IMR-90 (cell line): Measurements from ENCODE around the gene HOXB2. TPM values are rescaled to one million over a fixed set of nuclear protein-coding genes. Genes with fewer than 3 reads are reported as not detected.

Source experiments
- ATAC-seq: fragments of 200-7000 bp; cut with Tn5 transposase; 2 replicates; pipeline ENCODE4 v1.9.1; 2020; ENCODE audit warnings: low read depth, mild to moderate bottlenecking, moderate library complexity
- BruUV-seq: library from RNA; stranded (reverse); fragments of 400-500 nt; replicated peaks from 2 replicates; lab custom pipeline; 2021; lab: Mats Ljungman, UMichigan
- CTCF ChIA-PET: fragments of 300-600 bp; formaldehyde crosslinking; extraction: SDS; loops from one replicate; lab custom pipeline; 2021; ENCODE audit warnings: antibody characterized with exemption; lab: Yijun Ruan, JAX
- POLR2A ChIA-PET: fragments of 300-600 bp; sonication (Branson Sonifier 250); formaldehyde crosslinking; loops from one replicate; lab custom pipeline; 2022; ENCODE audit warnings: antibody characterized with exemption; ENCODE audit not compliant: unreplicated experiment; lab: Charles Lee
- DNase-seq: peaks from one replicate; pipeline ENCODE4 v3.0.0; 2013
- H2AFZ ChIP-seq: replicated peaks from 2 replicates; pipeline ENCODE3; 2013; ENCODE audit warnings: low read length, mild to moderate bottlenecking; ENCODE audit not compliant: poor library complexity
- H2AK5ac ChIP-seq: 2 replicates; pipeline ENCODE4 v1.6.1; 2013; ENCODE audit warnings: low read depth, low read length, inconsistent platforms
- H2AK9ac ChIP-seq: replicated peaks from 2 replicates; pipeline ENCODE3; 2013; ENCODE audit warnings: mild to moderate bottlenecking, low read depth, low read length, moderate library complexity; ENCODE audit not compliant: poor library complexity
- H2BK120ac ChIP-seq: 2 replicates; pipeline ENCODE4 v1.6.1; 2013; ENCODE audit warnings: low read depth, low read length, inconsistent platforms
- H2BK15ac ChIP-seq: 3 replicates; pipeline ENCODE4 v1.6.1; 2013; ENCODE audit warnings: low read depth, low read length, inconsistent platforms
- H2BK20ac ChIP-seq: 2 replicates; pipeline ENCODE4 v1.6.1; 2013; ENCODE audit warnings: low read depth, mild to moderate bottlenecking, inconsistent platforms, low read length, moderate library complexity
- H2BK5ac ChIP-seq: 2 replicates; pipeline ENCODE4 v1.6.1; 2013; ENCODE audit warnings: mild to moderate bottlenecking, low read depth, low read length, inconsistent platforms; ENCODE audit not compliant: poor library complexity, severe bottlenecking
- H3K14ac ChIP-seq: replicated peaks from 2 replicates; pipeline ENCODE4 v1.6.1; 2013; ENCODE audit warnings: low read depth, low read length, inconsistent platforms
- H3K18ac ChIP-seq: 2 replicates; pipeline ENCODE4 v1.6.1; 2013; ENCODE audit warnings: low read depth, low read length, control low read depth
- H3K23ac ChIP-seq: 2 replicates; pipeline ENCODE4 v1.6.1; 2013; ENCODE audit warnings: low read depth, low read length, inconsistent platforms
- H3K27ac ChIP-seq: 2 replicates; pipeline ENCODE4 v1.5.1; 2013; ENCODE audit warnings: mild to moderate bottlenecking, control low read depth, low read length; ENCODE audit not compliant: insufficient read depth
- H3K27me3 ChIP-seq: 2 replicates; pipeline ENCODE4 v1.6.1; 2013; ENCODE audit warnings: low read length; ENCODE audit not compliant: control insufficient read depth, insufficient read depth
- H3K36me3 ChIP-seq: 2 replicates; pipeline ENCODE4 v1.6.1; 2013; ENCODE audit warnings: low read length, mixed read lengths; ENCODE audit not compliant: control insufficient read depth, insufficient read depth
- H3K4ac ChIP-seq: 2 replicates; pipeline ENCODE4 v1.6.1; 2013; ENCODE audit warnings: low read depth, low read length, inconsistent platforms
- H3K4me1 ChIP-seq: 2 replicates; pipeline ENCODE4 v1.6.1; 2013; ENCODE audit warnings: low read length, mixed read lengths; ENCODE audit not compliant: control insufficient read depth, insufficient read depth
- H3K4me2 ChIP-seq: 2 replicates; pipeline ENCODE4 v1.6.1; 2013; ENCODE audit warnings: low read depth, mild to moderate bottlenecking, control low read depth, low read length, moderate library complexity
- H3K4me3 ChIP-seq: 2 replicates; pipeline ENCODE4 v1.5.1; 2013; ENCODE audit warnings: low read depth, mild to moderate bottlenecking, control low read depth, low read length, moderate library complexity; ENCODE audit not compliant: insufficient read depth
- H3K56ac ChIP-seq: 2 replicates; pipeline ENCODE4 v1.6.1; 2013; ENCODE audit warnings: low read length, inconsistent platforms; ENCODE audit not compliant: insufficient read depth; ENCODE audit errors: extremely low read depth
- H3K79me1 ChIP-seq, 2 experiments: 2 replicates each; pipeline ENCODE4 v1.6.1; 2013; ENCODE audit warnings: low read length in 2 of 2, inconsistent platforms in 1 of 2, low read depth in 1 of 2
- H3K9ac ChIP-seq: 2 replicates; pipeline ENCODE4 v1.6.1; 2013; ENCODE audit warnings: low read depth, low read length, control low read depth
- H3K9me1 ChIP-seq: 2 replicates; pipeline ENCODE4 v1.6.1; 2013; ENCODE audit warnings: low read length, inconsistent platforms; ENCODE audit not compliant: insufficient read depth
- H3K9me3 ChIP-seq: 2 replicates; pipeline ENCODE4 v1.6.1; 2013; ENCODE audit warnings: low read length; ENCODE audit not compliant: control insufficient read depth, insufficient read depth
- H4K20me1 ChIP-seq: 2 replicates; pipeline ENCODE4 v1.6.1; 2013; ENCODE audit warnings: low read length, inconsistent platforms; ENCODE audit not compliant: insufficient read depth
- H4K5ac ChIP-seq: 2 replicates; pipeline ENCODE4 v1.6.1; 2013; ENCODE audit warnings: mild to moderate bottlenecking, low read depth, low read length, control low read depth
- H4K8ac ChIP-seq, 2 experiments: 2 replicates each; pipeline ENCODE4 v1.6.1; 2013; ENCODE audit warnings: low read depth in 2 of 2, low read length in 2 of 2, control low read depth in 1 of 2, inconsistent platforms in 1 of 2
- H4K91ac ChIP-seq: 2 replicates; pipeline ENCODE4 v1.6.1; 2013; ENCODE audit warnings: low read depth, low read length, inconsistent platforms; ENCODE audit not compliant: insufficient read depth
- BHLHE40 ChIP-seq: fragments of 150-350 bp; IDR thresholded peaks from 2 replicates; pipeline ENCODE4 v1.6.1; 2016; ENCODE audit warnings: mild to moderate bottlenecking, low read depth, low read length
- CEBPB ChIP-seq: IDR thresholded peaks from 2 replicates; pipeline ENCODE4 v1.6.1; 2012; ENCODE audit warnings: low read depth, low read length, improper control_type of control experiment
- CHD1 ChIP-seq: IDR thresholded peaks from 2 replicates; pipeline ENCODE4 v1.6.1; 2012; ENCODE audit warnings: low read depth, low read length, improper control_type of control experiment
- CTCF ChIP-seq: conservative IDR thresholded peaks from 2 replicates; pipeline ENCODE4 v1.5.1; 2012; ENCODE audit warnings: mild to moderate bottlenecking, low read depth, low read length, improper control_type of control experiment
- ELK1 ChIP-seq: fragments of 150-350 bp; IDR thresholded peaks from 2 replicates; pipeline ENCODE4 v1.6.1; 2016; ENCODE audit warnings: low read depth, mild to moderate bottlenecking, low read length, moderate library complexity, borderline replicate concordance
- FOS ChIP-seq: fragments of 150-350 bp; IDR thresholded peaks from 2 replicates; pipeline ENCODE4 v1.6.1; 2016; ENCODE audit warnings: low read depth, low read length
- MAFK ChIP-seq: IDR thresholded peaks from 2 replicates; pipeline ENCODE4 v1.6.1; 2012; ENCODE audit warnings: low read depth, low read length, improper control_type of control experiment
- MAZ ChIP-seq: IDR thresholded peaks from 2 replicates; pipeline ENCODE4 v1.6.1; 2012; ENCODE audit warnings: low read depth, mild to moderate bottlenecking, low read length, improper control_type of control experiment, moderate library complexity, borderline replicate concordance
- RCOR1 ChIP-seq: IDR thresholded peaks from 2 replicates; pipeline ENCODE4 v1.6.1; 2012; ENCODE audit warnings: mild to moderate bottlenecking, low read length, improper control_type of control experiment; ENCODE audit not compliant: insufficient replicate concordance
- SMC3 ChIP-seq: fragments of 150-350 bp; IDR thresholded peaks from 2 replicates; pipeline ENCODE4 v1.6.1; 2016; ENCODE audit warnings: low read depth, mild to moderate bottlenecking, antibody characterized with exemption, low read length, moderate library complexity
- USF2 ChIP-seq: fragments of 150-350 bp; IDR thresholded peaks from 2 replicates; pipeline ENCODE4 v1.6.1; 2017; ENCODE audit warnings: mild to moderate bottlenecking, antibody characterized with exemption, low read length, low read depth
- WGBS, 2 experiments: methylation state at CpG; one replicate each; pipeline versions ENCODE4 v1.1.5 to v1.1.7; 2013; ENCODE audit warnings: missing lambda C conversion rate in 2 of 2; ENCODE audit not compliant: insufficient read length in 1 of 2; ENCODE audit errors: extremely low coverage in 2 of 2; 5-methylcytosine and 5-hydroxymethylcytosine counted together
- dilution Hi-C: fragments of 300-500 bp; cut with HindIII; formaldehyde crosslinking; loops from one replicate; pipeline ENCODE4 v1.14.3; 2018; ENCODE audit warnings: low sequenced_read_pairs; ENCODE audit not compliant: unreplicated experiment
- in situ Hi-C: fragments of 300-500 bp; cut with MboI; formaldehyde crosslinking; loops from 3 replicates; pipeline ENCODE4 v1.14.3; 2019; ENCODE audit warnings: low sequenced_read_pairs, inconsistent platforms, mixed read lengths
- intact Hi-C: fragments of 100-400 bp; cut with micrococcal nuclease; formaldehyde crosslinking; loops from 2 replicates; pipeline ENCODE4 v1.10.0; 2022
- polyA plus RNA-seq, 3 experiments: library from polyadenylated mRNA; depleted of rRNA; stranded (reverse); fragments of >200 nt; gene quantifications; 2 replicates each; pipeline ENCODE4 v1.2.3, GENCODE V29; 2012; ENCODE audit warnings: low replicate concordance in 1 of 3
- total RNA-seq: library from RNA; depleted of rRNA; stranded (reverse); fragments of >200 nt; gene quantifications from 2 replicates; pipeline ENCODE4 v1.2.3, GENCODE V29; 2012

The HOXB2 gene
- total and polyA plus RNA-seq, 2 of the 4 experiments (the other 2 are of a cell fraction), result 2.7 to 29.9 TPM

GRCh38 chr17:48515925-48516900 lies 28.7 kb downstream of the HOXB2 start:
- Histone ChIP-seq H2AFZ (no peak overlapping the region), H2BK5ac (no peak overlapping the region), H4K91ac (no peak overlapping the region), H3K4me2 (no peak overlapping the region), H4K20me1 (no peaks in the 10 kb centered on the region), H2BK20ac (no peak overlapping the region), H3K56ac (no peak overlapping the region), H3K23ac (peak overlapping the region; percentile 57), H3K9me1 (peaks cover 3% of the 10 kb centered on the region), H3K4me1 (peaks cover 4% of the 10 kb centered on the region; the same call in 1 of the 2 replicates), H3K4ac (no peak overlapping the region), H3K4me3 (no peak overlapping the region), H3K14ac (no peak overlapping the region), H3K27me3 (peaks cover 37% of the 10 kb centered on the region), H3K36me3 (no peaks in the 10 kb centered on the region), H2BK120ac (no peak overlapping the region), H2AK5ac (peak overlapping the region; percentile 24; the same call in 1 of the 2 replicates), H3K9ac (no peak overlapping the region), H2AK9ac (no peak overlapping the region), H3K27ac (no peak overlapping the region), H3K79me1 (no peaks in the 10 kb centered on the region), H3K18ac (no peak overlapping the region), H4K5ac (no peak overlapping the region), H3K9me3 (no peaks in the 10 kb centered on the region), H2BK15ac (0 out of 3 replicates have a peak overlapping the region, but pooled peaks have one; percentile 28), H4K8ac (no peak overlapping the region)
- no peak for TF ChIP-seq ELK1
- TF ChIP-seq BHLHE40, result no peak
- no peak for TF ChIP-seq CHD1
- no peak for TF ChIP-seq MAZ
- TF ChIP-seq SMC3, result no peak
- no peak for TF ChIP-seq FOS
- no peak for TF ChIP-seq USF2
- no peak for TF ChIP-seq CTCF
- TF ChIP-seq RCOR1, result no peak
- TF ChIP-seq CEBPB, result no peak
- no peak for TF ChIP-seq MAFK
- no TSS peak for BruUV-seq
- dilution Hi-C loops, result no loop called here
- intact Hi-C loops, result no loop called here
- no peak for ATAC-seq
- CTCF ChIA-PET, result no interaction called here
- no CpG with 5 or more reads among the region's 3 CpGs for WGBS, 2 experiments
- in situ Hi-C loops, result no loop called here
- no peak for DNase-seq
- POLR2A ChIA-PET, result no interaction called here
